NCI-H226 (cell line): ENCODE data around the gene KCTD1.

ENCODE experiments used
- DNase-seq: peaks from one replicate; pipeline ENCODE4 v3.0.0-alpha.2; 2015

KCTD1 gene

GRCh38 chr18:26421503-26421902 is 126.8 kb downstream of the KCTD1 start:
- no peak for DNase-seq

- DNase-seq, result no peak
Observed at GRCh38 chr18:26419746-26420145, 128.6 kb downstream of the KCTD1 start.

- DNase-seq, result no peak
Observed at GRCh38 chr18:26418225-26418624, 130.1 kb downstream of the KCTD1 start.

- no peak for DNase-seq
Observed at GRCh38 chr18:26417190-26417589, 131.2 kb downstream of the KCTD1 start.

GRCh38 chr18:26416652-26417150 is 131.7 kb downstream of the KCTD1 start:
- no peak for DNase-seq

GRCh38 chr18:26415631-26416030 is 132.7 kb downstream of the KCTD1 start:
- no peak for DNase-seq

GRCh38 chr18:26414901-26415440 is 133.4 kb downstream of the KCTD1 start:
- DNase-seq, result no peak

- DNase-seq, result no peak
Observed at GRCh38 chr18:26409091-26409490, 139.3 kb downstream of the KCTD1 start.

GRCh38 chr18:26407736-26408601 is 140.4 kb downstream of the KCTD1 start:
- peak; percentile 16 for DNase-seq

- DNase-seq, result no peak
Observed at GRCh38 chr18:26406854-26407517, 141.4 kb downstream of the KCTD1 start.

- DNase-seq, result no peak
Observed at GRCh38 chr18:26406324-26406723, 142.0 kb downstream of the KCTD1 start.

GRCh38 chr18:26405190-26405801 is 143.1 kb downstream of the KCTD1 start:
- peak; percentile 12 for DNase-seq
